ENCODE measurements around the gene LHFPL6.

DNA sequence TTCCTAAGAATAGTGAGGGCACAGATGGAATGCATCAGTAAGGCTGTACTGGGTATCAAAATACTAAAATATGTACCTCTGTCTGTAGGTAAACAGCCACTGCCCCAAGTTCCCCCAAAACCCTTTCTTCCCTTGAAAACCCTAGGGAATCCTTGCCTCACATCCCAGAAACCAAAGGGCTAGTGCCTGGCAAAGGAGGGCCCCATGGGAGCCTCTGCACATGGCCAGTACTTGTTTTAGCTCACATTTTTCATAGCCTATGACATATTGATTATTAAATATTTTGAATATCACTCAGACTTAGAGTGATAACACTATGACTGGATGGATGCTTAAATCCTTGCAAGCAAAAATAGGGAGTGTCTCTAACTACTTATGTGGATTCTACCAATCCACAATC lies 237.1 kb downstream of the LHFPL6 start:
- TF ChIP-seq, protein P1, sequence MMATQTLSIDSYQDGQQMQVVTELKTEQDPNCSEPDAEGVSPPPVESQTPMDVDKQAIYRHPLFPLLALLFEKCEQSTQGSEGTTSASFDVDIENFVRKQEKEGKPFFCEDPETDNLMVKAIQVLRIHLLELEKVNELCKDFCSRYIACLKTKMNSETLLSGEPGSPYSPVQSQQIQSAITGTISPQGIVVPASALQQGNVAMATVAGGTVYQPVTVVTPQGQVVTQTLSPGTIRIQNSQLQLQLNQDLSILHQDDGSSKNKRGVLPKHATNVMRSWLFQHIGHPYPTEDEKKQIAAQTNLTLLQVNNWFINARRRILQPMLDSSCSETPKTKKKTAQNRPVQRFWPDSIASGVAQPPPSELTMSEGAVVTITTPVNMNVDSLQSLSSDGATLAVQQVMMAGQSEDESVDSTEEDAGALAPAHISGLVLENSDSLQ (IDR thresholded peaks at IDR 0.05), result no peak
- TF ChIP-seq SUZ12 (IDR thresholded peaks at IDR 0.05) (no peak), ZNF384 (IDR thresholded peaks at IDR 0.05) (no peak), FOXA1 (IDR thresholded peaks at IDR 0.05) (no peak), CTBP1 (IDR thresholded peaks at IDR 0.05; ENCODE audit: borderline replicate concordance) (no peak), HDGF (IDR thresholded peaks at IDR 0.05; ENCODE audit: borderline replicate concordance) (no peak), ELF4 (IDR thresholded peaks at IDR 0.05) (no peak), LEF1 (IDR thresholded peaks at IDR 0.05; ENCODE audit: borderline replicate concordance) (no peak)

Data from HEK293T (cell line).